HepG2 (cell line): ENCODE data around the gene PIK3CA. TPM values are rescaled to one million over a fixed set of nuclear protein-coding genes. Genes with fewer than 3 reads are reported as not detected.

Experiments
- CENPT ChIP-seq: sonication (generic); formaldehyde crosslinking; IDR thresholded peaks from 2 replicates; pipeline ENCODE4 v1.8.0; 2022; ENCODE audit warnings: low read depth, mild to moderate bottlenecking, moderate library complexity, missing genetic modification reagents
- CENPX ChIP-seq: sonication (generic); formaldehyde crosslinking; IDR thresholded peaks from 2 replicates; pipeline ENCODE4 v1.9.0; 2021; ENCODE audit warnings: mild to moderate bottlenecking, missing genetic modification reagents, moderate library complexity
- CHD4 ChIP-seq: fragments of 200-600 bp; sonication (generic); IDR thresholded peaks from 2 replicates; pipeline ENCODE4 v1.7.0; 2017; ENCODE audit warnings: mild to moderate bottlenecking, low read length, borderline replicate concordance
- GZF1 ChIP-seq: sonication (generic); formaldehyde crosslinking; IDR thresholded peaks from 2 replicates; pipeline ENCODE4 v1.5.1; 2020; ENCODE audit warnings: mild to moderate bottlenecking, missing genetic modification reagents
- KDM5B ChIP-seq: sonication (generic); formaldehyde crosslinking; IDR thresholded peaks from 2 replicates; pipeline ENCODE4 v1.4.0; 2020; ENCODE audit warnings: missing genetic modification reagents, mild to moderate bottlenecking, borderline replicate concordance
- NFE2 ChIP-seq: sonication (generic); formaldehyde crosslinking; IDR thresholded peaks from 2 replicates; pipeline ENCODE4 v1.4.0; 2020; ENCODE audit warnings: missing genetic modification reagents
- TEAD3 ChIP-seq: optimal IDR thresholded peaks from 2 replicates; pipeline ENCODE3; 2016; ENCODE audit warnings: borderline replicate concordance
- YEATS4 ChIP-seq: sonication (generic); formaldehyde crosslinking; IDR thresholded peaks from 2 replicates; pipeline ENCODE4 v1.4.0; 2020; ENCODE audit warnings: missing genetic modification reagents, borderline replicate concordance
- ZBTB1 ChIP-seq: sonication (generic); formaldehyde crosslinking; IDR thresholded peaks from 2 replicates; pipeline ENCODE4 v1.4.0; 2020; ENCODE audit warnings: missing genetic modification reagents, borderline replicate concordance
- ZNF10 ChIP-seq: sonication (generic); formaldehyde crosslinking; IDR thresholded peaks from 2 replicates; pipeline ENCODE4 v1.4.0; 2020; ENCODE audit warnings: mild to moderate bottlenecking, low read depth, missing genetic modification reagents, borderline replicate concordance
- ZNF253 ChIP-seq: sonication (generic); formaldehyde crosslinking; IDR thresholded peaks from 2 replicates; pipeline ENCODE4 v1.8.0; 2022; ENCODE audit warnings: mild to moderate bottlenecking, missing genetic modification reagents, borderline replicate concordance
- ZNF281 ChIP-seq: sonication (generic); formaldehyde crosslinking; IDR thresholded peaks from 2 replicates; pipeline ENCODE4 v1.4.0; 2020; ENCODE audit warnings: missing genetic modification reagents, borderline replicate concordance
- ZNF567 ChIP-seq: sonication (generic); formaldehyde crosslinking; IDR thresholded peaks from 2 replicates; pipeline ENCODE4 v1.8.1; 2023; ENCODE audit warnings: mild to moderate bottlenecking, missing genetic modification reagents, borderline replicate concordance
- ZNF670 ChIP-seq: sonication (generic); formaldehyde crosslinking; IDR thresholded peaks from 2 replicates; pipeline ENCODE4 v1.8.0; 2022; ENCODE audit warnings: mild to moderate bottlenecking, missing genetic modification reagents, borderline replicate concordance
- ZNF7 ChIP-seq: IDR thresholded peaks from 2 replicates; pipeline ENCODE4 v1.6.1; 2016; ENCODE audit warnings: missing biosample characterization, missing genetic modification reagents
- ZSCAN5A ChIP-seq: sonication (generic); formaldehyde crosslinking; IDR thresholded peaks from 2 replicates; pipeline ENCODE4 v1.8.0; 2022; ENCODE audit warnings: mild to moderate bottlenecking, missing genetic modification reagents, borderline replicate concordance
- polyA plus RNA-seq, 8 experiments: library from polyadenylated mRNA; depleted of rRNA in 3 of 8; stranded (reverse) in 7 of 8; unstranded in 1 of 8; fragments of >200 nt; fragmentation: Illumina TruSeq in 4 of 8; extraction: Trizol in 4 of 8; gene quantifications; 2 replicates each; pipeline versions ENCODE4 v1.2.1 to v1.2.3, GENCODE V29; 2011 to 2016; ENCODE audit warnings: low read depth in 4 of 8, missing spikeins in 1 of 8, mixed read lengths in 1 of 8; ENCODE audit not compliant: insufficient read depth in 1 of 8
- total RNA-seq, 5 experiments: library from RNA; depleted of rRNA; stranded (reverse); fragments of >200 nt; fragmentation: Illumina TruSeq; extraction: Trizol; gene quantifications; 2 replicates each; pipeline ENCODE4 v1.2.3, GENCODE V29; 2016; ENCODE audit warnings: low read depth in 1 of 5
- TF ChIP-seq, protein P1 (sequence below), 2 experiments: fragments of 450-650 bp in 1 of 2; sonication (generic) in 1 of 2; formaldehyde crosslinking; IDR thresholded peaks; 2 replicates each; pipeline versions ENCODE4 v1.5.0 to v1.8.0; 2020 to 2022; ENCODE audit warnings: mild to moderate bottlenecking in 1 of 2, missing genetic modification reagents in 1 of 2
- TF ChIP-seq, protein P2 (sequence below): sonication (generic); formaldehyde crosslinking; IDR thresholded peaks from 2 replicates; pipeline ENCODE4 v1.5.0; 2020; ENCODE audit warnings: mild to moderate bottlenecking, missing genetic modification reagents, moderate library complexity
- TF ChIP-seq, protein P3 (sequence below): IDR thresholded peaks from 2 replicates; pipeline ENCODE4 v1.6.1; 2016; ENCODE audit warnings: missing compliant biosample characterization, missing genetic modification reagents, borderline replicate concordance

The PIK3CA gene
- total and polyA plus RNA-seq, 2 of the 13 experiments (the other 11 are each of a cell fraction or from before 2014, with no cell fraction given) = 5.7 to 11.4 TPM

GRCh38 chr3:179260949-179261765, 113.0 kb downstream of the PIK3CA start (continued):
- TF ChIP-seq, protein P1, sequence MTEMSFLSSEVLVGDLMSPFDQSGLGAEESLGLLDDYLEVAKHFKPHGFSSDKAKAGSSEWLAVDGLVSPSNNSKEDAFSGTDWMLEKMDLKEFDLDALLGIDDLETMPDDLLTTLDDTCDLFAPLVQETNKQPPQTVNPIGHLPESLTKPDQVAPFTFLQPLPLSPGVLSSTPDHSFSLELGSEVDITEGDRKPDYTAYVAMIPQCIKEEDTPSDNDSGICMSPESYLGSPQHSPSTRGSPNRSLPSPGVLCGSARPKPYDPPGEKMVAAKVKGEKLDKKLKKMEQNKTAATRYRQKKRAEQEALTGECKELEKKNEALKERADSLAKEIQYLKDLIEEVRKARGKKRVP (CRISPR knock-in tag; IDR thresholded peaks at IDR 0.05) = peak in 1 of 2 experiments; percentile 26; a peak in 1 of 4 replicates
- TF ChIP-seq NFE2 = no peak
- TF ChIP-seq, protein P2, sequence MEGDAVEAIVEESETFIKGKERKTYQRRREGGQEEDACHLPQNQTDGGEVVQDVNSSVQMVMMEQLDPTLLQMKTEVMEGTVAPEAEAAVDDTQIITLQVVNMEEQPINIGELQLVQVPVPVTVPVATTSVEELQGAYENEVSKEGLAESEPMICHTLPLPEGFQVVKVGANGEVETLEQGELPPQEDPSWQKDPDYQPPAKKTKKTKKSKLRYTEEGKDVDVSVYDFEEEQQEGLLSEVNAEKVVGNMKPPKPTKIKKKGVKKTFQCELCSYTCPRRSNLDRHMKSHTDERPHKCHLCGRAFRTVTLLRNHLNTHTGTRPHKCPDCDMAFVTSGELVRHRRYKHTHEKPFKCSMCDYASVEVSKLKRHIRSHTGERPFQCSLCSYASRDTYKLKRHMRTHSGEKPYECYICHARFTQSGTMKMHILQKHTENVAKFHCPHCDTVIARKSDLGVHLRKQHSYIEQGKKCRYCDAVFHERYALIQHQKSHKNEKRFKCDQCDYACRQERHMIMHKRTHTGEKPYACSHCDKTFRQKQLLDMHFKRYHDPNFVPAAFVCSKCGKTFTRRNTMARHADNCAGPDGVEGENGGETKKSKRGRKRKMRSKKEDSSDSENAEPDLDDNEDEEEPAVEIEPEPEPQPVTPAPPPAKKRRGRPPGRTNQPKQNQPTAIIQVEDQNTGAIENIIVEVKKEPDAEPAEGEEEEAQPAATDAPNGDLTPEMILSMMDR (CRISPR knock-in tag) = peak; percentile 7; the same call in 1 of the 2 replicates
- 0 out of 2 replicates have a peak, but pooled peaks have one; percentile 55 for TF ChIP-seq ZNF567 (CRISPR knock-in tag)
- no peak for TF ChIP-seq GZF1 (CRISPR knock-in tag)
- TF ChIP-seq TEAD3 (CRISPR knock-in tag) = no peak
- no peak for TF ChIP-seq CENPX (CRISPR knock-in tag)
- no peak for TF ChIP-seq ZNF7
- no peak; the same call in 1 of the 2 replicates for TF ChIP-seq KDM5B
- TF ChIP-seq YEATS4 = peak; percentile 65
- 0 out of 2 replicates have a peak, but pooled peaks have one; percentile 26 for TF ChIP-seq ZNF253 (CRISPR knock-in tag)
- no peak for TF ChIP-seq ZNF10
- no peak for TF ChIP-seq CHD4
- TF ChIP-seq CENPT (CRISPR knock-in tag) = no peak
- TF ChIP-seq, protein P3, sequence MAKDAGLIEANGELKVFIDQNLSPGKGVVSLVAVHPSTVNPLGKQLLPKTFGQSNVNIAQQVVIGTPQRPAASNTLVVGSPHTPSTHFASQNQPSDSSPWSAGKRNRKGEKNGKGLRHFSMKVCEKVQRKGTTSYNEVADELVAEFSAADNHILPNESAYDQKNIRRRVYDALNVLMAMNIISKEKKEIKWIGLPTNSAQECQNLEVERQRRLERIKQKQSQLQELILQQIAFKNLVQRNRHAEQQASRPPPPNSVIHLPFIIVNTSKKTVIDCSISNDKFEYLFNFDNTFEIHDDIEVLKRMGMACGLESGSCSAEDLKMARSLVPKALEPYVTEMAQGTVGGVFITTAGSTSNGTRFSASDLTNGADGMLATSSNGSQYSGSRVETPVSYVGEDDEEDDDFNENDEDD (CRISPR knock-in tag) = peak; percentile 84; the same call in 1 of the 2 replicates
- TF ChIP-seq ZNF281 (CRISPR knock-in tag) = no peak
- TF ChIP-seq ZBTB1 (CRISPR knock-in tag) = no peak
- TF ChIP-seq ZSCAN5A (CRISPR knock-in tag) = no peak
- no peak for TF ChIP-seq ZNF670
